Ascending aorta (tissue), 2 donors: ENCODE measurements around the gene QSER1. TPM values are rescaled to one million over a fixed set of nuclear protein-coding genes. Genes with fewer than 3 reads are reported as not detected.
A peak's percentile ranks its signal among the peaks of the same experiment; 100 is the strongest.

ENCODE experiments used
- DNase-seq, 2 donors: peaks; one replicate each; pipeline ENCODE4 v3.0.0-alpha.2; 2019; ENCODE audit warnings: low spot score in 2 of 2
- H3K27ac ChIP-seq, 2 donors: fragments of 200-600 bp; sonication (generic); one replicate each; pipeline ENCODE4 v1.5.1; 2016 to 2017; ENCODE audit warnings: mild to moderate bottlenecking in 1 of 2
- H3K27me3 ChIP-seq: fragments of 200-600 bp; sonication (generic); one replicate; pipeline ENCODE4 v1.5.1; 2017
- H3K36me3 ChIP-seq, 2 donors: fragments of 200-600 bp; sonication (generic); one replicate each; pipeline ENCODE4 v1.5.1; 2016
- H3K4me1 ChIP-seq, 2 donors: fragments of 200-600 bp; sonication (generic); one replicate each; pipeline ENCODE4 v1.5.1; 2016 to 2017; ENCODE audit warnings: mild to moderate bottlenecking in 1 of 2
- H3K4me3 ChIP-seq, 2 donors: fragments of 200-600 bp; sonication (generic); one replicate each; pipeline ENCODE4 v1.5.1; 2016 to 2017; ENCODE audit warnings: mild to moderate bottlenecking in 1 of 2
- H3K9me3 ChIP-seq, 2 donors: fragments of 200-600 bp; sonication (generic); one replicate each; pipeline ENCODE4 v1.5.1; 2016
- CTCF ChIP-seq, 3 experiments: fragments of 200-600 bp in 2 of 3; fragments of 450-650 bp in 1 of 3; sonication (generic) in 2 of 3; IDR thresholded peaks; one replicate each; pipeline ENCODE4 v1.5.1; 2016 to 2019; ENCODE audit warnings: antibody characterized with exemption in 3 of 3, mild to moderate bottlenecking in 1 of 3, moderate library complexity in 1 of 3
- intact Hi-C: fragments of 100-400 bp; cut with DNase I; formaldehyde crosslinking; loops from one replicate; pipeline ENCODE4 v1.15.1; 2023
- total RNA-seq: library from RNA; depleted of rRNA; stranded (reverse); fragments of >200 nt; gene quantifications from one replicate; pipeline ENCODE4 v1.1.0, GENCODE V29; 2016

Gene QSER1
- total RNA-seq, 1 donor from 2014 or later = 8.2 TPM

- no peaks in the 10 kb centered on the region for H3K9me3 ChIP-seq
- H3K27me3 ChIP-seq = no peaks in the 10 kb centered on the region
- H3K4me3 ChIP-seq = no peak overlapping the region
- no peak overlapping the region for H3K27ac ChIP-seq
- H3K36me3 ChIP-seq = no peaks in the 10 kb centered on the region
- no peak for TF ChIP-seq CTCF (IDR thresholded peaks at IDR 0.05)
- no peaks in the 10 kb centered on the region for H3K4me1 ChIP-seq
- DNase-seq = no peak
- intact Hi-C loops = no loop called here
Observed at GRCh38 chr11:32870676-32871075, 21.9 kb upstream of the QSER1 start.

- no peaks in the 10 kb centered on the region for H3K9me3 ChIP-seq
- H3K27me3 ChIP-seq = no peaks in the 10 kb centered on the region
- H3K36me3 ChIP-seq = no peaks in the 10 kb centered on the region
- DNase-seq = no peak
- no peak for TF ChIP-seq CTCF (IDR thresholded peaks at IDR 0.05)
- intact Hi-C loops = no loop called here
- H3K27ac ChIP-seq = no peak overlapping the region
- H3K4me1 ChIP-seq = no peaks in the 10 kb centered on the region
- H3K4me3 ChIP-seq = no peak overlapping the region
Observed at GRCh38 chr11:32874132-32874531, 18.5 kb upstream of the QSER1 start.

- Histone ChIP-seq H3K9me3 (no peaks in the 10 kb centered on the region), H3K27ac (no peak overlapping the region), H3K4me1 (no peaks in the 10 kb centered on the region), H3K36me3 (no peaks in the 10 kb centered on the region), H3K4me3 (no peak overlapping the region), H3K27me3 (no peaks in the 10 kb centered on the region)
- intact Hi-C loops = no loop called here
- no peak for DNase-seq
- TF ChIP-seq CTCF (IDR thresholded peaks at IDR 0.05) = no peak
Observed at GRCh38 chr11:32881286-32881685, 11.3 kb upstream of the QSER1 start.

GRCh38 chr11:32883421-32883820, 9.2 kb upstream of the QSER1 start:
- Histone ChIP-seq H3K9me3 (no peaks in the 10 kb centered on the region), H3K27ac (no peak overlapping the region), H3K4me1 (no peaks in the 10 kb centered on the region), H3K36me3 (no peaks in the 10 kb centered on the region), H3K4me3 (no peak overlapping the region), H3K27me3 (no peaks in the 10 kb centered on the region)
- no peak for TF ChIP-seq CTCF (IDR thresholded peaks at IDR 0.05)
- intact Hi-C loops = no loop called here
- DNase-seq = no peak

GRCh38 chr11:32884023-32884422, 8.6 kb upstream of the QSER1 start:
- H3K27me3 ChIP-seq = no peaks in the 10 kb centered on the region
- TF ChIP-seq CTCF (IDR thresholded peaks at IDR 0.05) = no peak
- no peaks in the 10 kb centered on the region for H3K36me3 ChIP-seq
- DNase-seq = no peak
- no peaks in the 10 kb centered on the region for H3K9me3 ChIP-seq
- intact Hi-C loops = no loop called here
- H3K4me1 ChIP-seq = no peaks in the 10 kb centered on the region
- H3K27ac ChIP-seq = no peak overlapping the region
- no peak overlapping the region for H3K4me3 ChIP-seq

- TF ChIP-seq CTCF (IDR thresholded peaks at IDR 0.05) = peak in 1 of 3 experiments; percentile 20
Observed at GRCh38 chr11:32884770-32885384, 7.7 kb upstream of the QSER1 start.

More at GRCh38 chr11:32884770-32885384, 7.7 kb upstream of the QSER1 start:
- Histone ChIP-seq H3K27me3 (no peaks in the 10 kb centered on the region), H3K4me1 (no peaks in the 10 kb centered on the region), H3K4me3 (no peak overlapping the region), H3K36me3 (no peaks in the 10 kb centered on the region), H3K9me3 (no peaks in the 10 kb centered on the region), H3K27ac (no peak overlapping the region)
- DNase-seq = no peak
- intact Hi-C loops = no loop called here
